Upper lobe of left lung (tissue), 6 donors: ENCODE data around the gene CANT1. TPM values are rescaled to one million over a fixed set of nuclear protein-coding genes. Genes with fewer than 3 reads are reported as not detected.
A peak's percentile ranks its signal among the peaks of the same experiment; 100 is the strongest.

ENCODE experiments used
- ATAC-seq, 2 donors: fragments of 200-7000 bp; cut with Tn5 transposase; one replicate each; pipeline ENCODE4 v1.9.1; 2022; ENCODE audit warnings: mild to moderate bottlenecking in 2 of 2, moderate library complexity in 2 of 2; ENCODE audit not compliant: low FRiP score in 2 of 2
- DNase-seq, 2 donors: peaks; one replicate each; pipeline ENCODE4 v3.0.0-alpha.2; 2019 to 2020
- H3K27ac ChIP-seq, 4 donors: fragments of 200-600 bp; sonication (generic); one replicate each; pipeline ENCODE4 v1.5.1; 2016 to 2019
- H3K27me3 ChIP-seq, 4 donors: fragments of 200-600 bp; sonication (generic); one replicate each; pipeline ENCODE4 v1.5.1; 2017 to 2019
- H3K36me3 ChIP-seq, 4 donors: fragments of 200-600 bp; sonication (generic); one replicate each; pipeline ENCODE4 v1.5.1; 2016 to 2019
- H3K4me1 ChIP-seq, 4 donors: fragments of 200-600 bp; sonication (generic); one replicate each; pipeline ENCODE4 v1.5.1; 2018 to 2019
- H3K4me3 ChIP-seq, 4 donors: fragments of 200-600 bp; sonication (generic); one replicate each; pipeline ENCODE4 v1.5.1; 2017 to 2019; ENCODE audit warnings: mild to moderate bottlenecking in 2 of 4, moderate library complexity in 1 of 4
- H3K9me3 ChIP-seq, 4 donors: fragments of 200-600 bp; sonication (generic); one replicate each; pipeline ENCODE4 v1.5.1; 2018 to 2019
- CTCF ChIP-seq, 6 experiments: fragments of 450-650 bp in 4 of 6; fragments of 200-600 bp in 2 of 6; sonication (generic) in 2 of 6; IDR thresholded peaks; one replicate each; pipeline ENCODE4 v1.5.1; 2016 to 2019; ENCODE audit warnings: antibody characterized with exemption in 6 of 6
- EP300 ChIP-seq, 4 donors: sonication (generic); formaldehyde crosslinking; IDR thresholded peaks; one replicate each; pipeline ENCODE4 v1.5.1; 2017; ENCODE audit warnings: antibody characterized with exemption in 4 of 4, control low read depth in 2 of 4
- POLR2A ChIP-seq, 4 donors: fragments of 450-650 bp; IDR thresholded peaks; one replicate each; pipeline ENCODE4 v1.5.1; 2016 to 2017; ENCODE audit warnings: antibody characterized with exemption in 4 of 4, mild to moderate bottlenecking in 2 of 4
- POLR2AphosphoS5 ChIP-seq, 2 donors: sonication (generic); formaldehyde crosslinking; IDR thresholded peaks; one replicate each; pipeline ENCODE4 v1.5.1; 2017; ENCODE audit warnings: antibody characterized with exemption in 2 of 2
- WGBS, 2 donors: methylation state at CpG; one replicate each; pipeline ENCODE4 v1.1.5; 2017 to 2018; 5-methylcytosine and 5-hydroxymethylcytosine counted together
- total RNA-seq, 6 donors: library from RNA; depleted of rRNA in 4 of 6; stranded (reverse); fragments of >200 nt in 4 of 6; gene quantifications; one replicate each; pipeline versions ENCODE4 v1.1.0 to v1.2.1, GENCODE V29; 2016 to 2021
- donor health status: DM: no; HTN: no; CAD: no; lungs with moderate emphysema.
- donor health status: DM: no; HTN: yes; CAD: no; lungs with severe emphysema.

CANT1 gene
- total RNA-seq, result 10 to 100 TPM; 19.5 to 77.8 (median 38.6) TPM

- peaks cover 43 to 48% (median 45%) of the 10 kb centered on the region in 4 donors for H3K4me1 ChIP-seq
- DNase-seq (peak; percentile 85 to 98), ATAC-seq (peak; percentile 87 to 97)
- peaks cover 0 to 4% (median 0%) of the 10 kb centered on the region in 4 donors for H3K36me3 ChIP-seq
- peak within 1 kb of the TSS; percentile 61 to 97 (median 80) for H3K4me3 ChIP-seq
- peak within 1 kb of the TSS; percentile 88 to 96 (median 90) for H3K27ac ChIP-seq
- no peaks in the 10 kb centered on the region for H3K9me3 ChIP-seq
- no peaks in the 10 kb centered on the region for H3K27me3 ChIP-seq
- 2% methylated on average over 38 to 44 of the region's 73 CpGs for WGBS, 2 donors
- no peak for TF ChIP-seq EP300 (IDR thresholded peaks at IDR 0.05)
- TF ChIP-seq POLR2A (IDR thresholded peaks at IDR 0.05), result peak in 2 of 4 donors; percentile 72 to 80
- peak; percentile 67 to 86 for TF ChIP-seq POLR2AphosphoS5 (IDR thresholded peaks at IDR 0.05)
Measured at GRCh38 chr17:79009397-79010303, at the start of gene CANT1. Gene CANT1 (minus strand): TSS chr17:79009764. CDS start chr17:78997622, 12,142 bp downstream.

GRCh38 chr17:79057737-79058385 lies 48.3 kb upstream of the CANT1 start:
- no peak for DNase-seq
- TF ChIP-seq POLR2AphosphoS5 (IDR thresholded peaks at IDR 0.05), result no peak
- TF ChIP-seq POLR2A (IDR thresholded peaks at IDR 0.05), result no peak
- no peak for TF ChIP-seq CTCF (IDR thresholded peaks at IDR 0.05)
- ATAC-seq, result peak in 1 of 2 donors; percentile 19
- Histone ChIP-seq H3K9me3 (peaks cover 0 to 7% (median 0%) of the 10 kb centered on the region in 4 donors), H3K27me3 (no peaks in the 10 kb centered on the region), H3K27ac (no peak overlapping the region), H3K4me3 (no peak overlapping the region), H3K36me3 (no peaks in the 10 kb centered on the region), H3K4me1 (peaks cover 0 to 4% (median 0%) of the 10 kb centered on the region in 4 donors)
- WGBS, 2 donors, result 75 to 78% methylated on average over 10 of the region's 10 CpGs

- H3K9me3 ChIP-seq, result peaks cover 0 to 7% (median 0%) of the 10 kb centered on the region in 4 donors
- ATAC-seq (no peak), DNase-seq (no peak)
- H3K27me3 ChIP-seq, result no peaks in the 10 kb centered on the region
- peaks cover 0 to 4% (median 0%) of the 10 kb centered on the region in 4 donors for H3K4me1 ChIP-seq
- no peak overlapping the region for H3K4me3 ChIP-seq
- no peak for TF ChIP-seq POLR2A (IDR thresholded peaks at IDR 0.05)
- TF ChIP-seq CTCF (IDR thresholded peaks at IDR 0.05), result no peak
- no peak for TF ChIP-seq EP300 (IDR thresholded peaks at IDR 0.05)
- no peak for TF ChIP-seq POLR2AphosphoS5 (IDR thresholded peaks at IDR 0.05)
- 91 to 94% methylated on average over 5 of the region's 5 CpGs for WGBS, 2 donors
- H3K36me3 ChIP-seq, result peaks cover 0 to 6% (median 0%) of the 10 kb centered on the region in 4 donors
- no peak overlapping the region for H3K27ac ChIP-seq
Measured at GRCh38 chr17:79055197-79055596, 45.6 kb upstream of the CANT1 start.

- Histone ChIP-seq H3K4me3 (no peak overlapping the region), H3K4me1 (peaks cover 0 to 4% (median 0%) of the 10 kb centered on the region in 4 donors), H3K27me3 (no peaks in the 10 kb centered on the region), H3K27ac (no peak overlapping the region), H3K9me3 (peaks cover 0 to 7% (median 0%) of the 10 kb centered on the region in 4 donors), H3K36me3 (peaks cover 0 to 6% (median 0%) of the 10 kb centered on the region in 4 donors)
- no peak for TF ChIP-seq POLR2A (IDR thresholded peaks at IDR 0.05)
- no peak for ATAC-seq
- DNase-seq, result no peak
- WGBS, 2 donors, result 72 to 78% methylated on average over 2 of the region's 2 CpGs
Measured at GRCh38 chr17:79054200-79054960, 44.8 kb upstream of the CANT1 start.

- 76 to 88% methylated on average over 2 of the region's 2 CpGs for WGBS, 2 donors
- TF ChIP-seq POLR2AphosphoS5 (IDR thresholded peaks at IDR 0.05) (no peak), POLR2A (IDR thresholded peaks at IDR 0.05) (no peak), EP300 (IDR thresholded peaks at IDR 0.05) (no peak), CTCF (IDR thresholded peaks at IDR 0.05) (no peak)
- Histone ChIP-seq H3K4me3 (no peak overlapping the region), H3K27me3 (no peaks in the 10 kb centered on the region), H3K4me1 (peaks cover 0 to under 1% (median 0%) of the 10 kb centered on the region in 4 donors), H3K36me3 (peaks cover 0 to 16% (median 0%) of the 10 kb centered on the region in 4 donors), H3K27ac (no peak overlapping the region), H3K9me3 (peaks cover 0 to 7% (median 0%) of the 10 kb centered on the region in 4 donors)
- peak in 1 of 2 donors; percentile 50 for ATAC-seq
- DNase-seq, result no peak
Measured at GRCh38 chr17:79053251-79053925, 43.8 kb upstream of the CANT1 start.
